Activated CD8-positive, alpha-beta memory T cell treated with anti-CD3 and anti-CD28 coated beads for 24 hours (primary cell): ENCODE data around the gene PPM1L.
"Not testable (repeated sequence)": the region's sequence is repeated elsewhere in the genome, so short reads cannot be mapped to it uniquely, and the experiment has no call there.

ENCODE experiments used
- DNase-seq: peaks from one replicate; pipeline ENCODE4 v3.0.0-alpha.2; 2020

PPM1L gene

DNA sequence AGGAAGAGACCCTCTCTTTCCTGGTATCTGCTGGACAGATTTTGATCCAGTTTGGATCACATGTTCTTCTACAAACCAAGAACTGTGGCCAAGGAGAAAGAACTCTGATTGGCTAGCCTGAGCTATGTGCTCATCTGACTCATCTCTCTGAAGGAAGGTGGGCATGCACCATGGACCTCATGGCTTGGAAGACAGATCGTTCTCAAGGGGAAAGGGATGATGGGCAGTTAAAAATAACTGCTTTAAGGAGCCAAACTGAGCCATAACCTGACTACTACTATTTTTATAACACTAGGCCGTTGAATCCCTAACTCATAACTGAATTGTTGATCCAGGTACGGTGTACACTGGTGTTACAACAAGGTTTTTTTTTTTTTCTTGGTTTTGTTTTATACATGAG is 236.7 kb downstream of the PPM1L start:
- no peak for DNase-seq

GRCh38 chr3:160996811-160997210 is 240.8 kb downstream of the PPM1L start:
- DNase-seq, result no peak

GRCh38 chr3:160998581-160998980 is 242.6 kb downstream of the PPM1L start:
- DNase-seq, result no peak

DNA sequence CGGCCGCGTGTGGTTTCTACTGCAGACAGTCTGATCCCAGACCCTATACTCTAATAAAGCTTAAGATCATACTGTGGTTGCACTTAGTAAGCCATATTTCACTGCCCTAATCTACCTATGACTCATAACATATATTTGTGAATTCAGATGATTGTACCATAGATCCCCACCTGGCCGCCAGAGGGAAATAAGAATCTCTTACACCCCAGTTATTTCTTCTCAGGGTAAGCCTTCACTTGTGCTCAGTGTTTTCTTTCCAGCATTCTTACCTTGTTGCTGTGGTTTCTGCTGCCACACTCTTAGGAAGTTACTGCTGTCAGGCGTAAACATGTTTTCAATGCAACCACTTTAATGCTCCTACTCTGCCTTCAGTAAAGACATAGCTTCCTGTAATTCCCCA is 243.2 kb downstream of the PPM1L start:
- no peak for DNase-seq

DNA sequence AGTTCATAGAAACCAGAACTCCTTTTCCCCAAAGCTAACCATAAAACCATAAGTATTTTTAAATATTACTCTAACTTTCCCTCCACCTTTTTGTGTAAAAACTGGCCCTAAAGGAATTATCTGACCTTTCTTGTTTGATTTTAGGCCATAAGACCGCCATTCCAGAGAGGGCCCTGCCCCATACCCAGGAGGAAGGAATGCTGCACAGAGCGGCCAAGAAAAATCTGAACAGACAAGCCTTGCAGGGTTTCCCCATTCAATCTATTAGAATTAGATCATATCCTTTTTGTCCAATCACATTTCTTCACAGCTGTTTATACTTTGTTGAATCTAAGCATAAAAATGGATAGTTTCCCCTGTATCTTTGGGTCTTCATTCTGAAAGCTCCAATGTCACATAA is 252.1 kb downstream of the PPM1L start:
- no peak for DNase-seq

DNA sequence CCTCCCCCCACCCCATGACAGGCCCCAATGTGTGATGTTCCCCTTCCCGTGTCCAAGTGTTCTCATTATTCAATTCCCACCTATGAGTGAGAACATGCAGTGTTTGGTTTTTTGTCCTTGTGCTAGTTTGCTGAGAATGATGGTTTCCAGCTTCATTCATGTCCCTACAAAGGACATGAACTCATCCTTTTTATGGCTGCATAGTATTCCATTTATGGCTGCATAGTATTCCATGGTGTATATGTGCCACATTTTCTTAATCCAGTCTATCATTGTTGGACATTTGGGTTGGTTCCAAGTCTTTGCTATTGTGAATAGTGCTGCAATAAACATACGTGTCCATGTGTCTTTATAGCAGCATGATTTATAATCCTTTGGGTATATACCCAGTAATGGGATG is 254.1 kb downstream of the PPM1L start:
- not testable (repeated sequence) for DNase-seq

DNA sequence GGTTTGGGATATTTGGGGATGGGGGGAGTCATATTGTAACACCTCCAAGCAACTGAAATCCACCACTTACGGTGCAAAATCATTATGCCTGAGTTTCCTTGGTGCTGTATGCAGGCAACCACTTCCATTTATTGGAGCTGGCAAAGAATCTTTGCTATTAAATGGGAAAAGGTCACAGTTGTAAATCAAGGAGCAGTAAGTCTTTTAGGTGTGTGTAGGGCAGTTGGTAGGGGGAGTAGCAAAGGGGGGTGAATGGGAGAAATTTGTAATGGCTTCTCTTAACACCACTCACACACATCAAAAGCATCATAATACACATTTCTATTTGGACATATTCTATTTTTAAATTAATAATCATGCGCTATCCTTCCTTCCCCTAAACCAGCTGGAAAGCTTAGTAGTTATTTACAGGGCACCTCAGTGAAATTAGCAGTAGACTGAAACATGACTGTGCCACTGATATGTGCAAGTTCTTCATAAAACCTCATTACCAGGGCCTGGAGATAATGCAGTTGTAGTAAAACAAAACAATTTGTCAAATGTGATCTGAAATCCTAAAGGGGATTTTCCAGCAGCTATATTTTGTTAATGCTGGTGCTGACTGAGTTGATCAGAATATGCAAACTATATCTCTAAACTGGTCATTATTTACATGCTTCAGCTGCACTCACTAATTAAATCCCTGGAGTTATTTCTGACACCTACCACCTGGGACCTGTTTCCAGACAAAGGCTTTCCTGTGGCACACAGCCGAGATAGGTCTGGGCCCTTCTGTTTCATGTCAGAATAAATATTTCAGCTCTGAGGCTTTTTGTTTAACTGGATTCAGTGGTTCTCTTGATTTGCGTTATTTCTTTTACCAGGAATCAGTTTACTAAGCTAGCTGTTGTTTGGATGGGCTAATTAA is 259.1 kb downstream of the PPM1L start:
- no peak for DNase-seq

DNA sequence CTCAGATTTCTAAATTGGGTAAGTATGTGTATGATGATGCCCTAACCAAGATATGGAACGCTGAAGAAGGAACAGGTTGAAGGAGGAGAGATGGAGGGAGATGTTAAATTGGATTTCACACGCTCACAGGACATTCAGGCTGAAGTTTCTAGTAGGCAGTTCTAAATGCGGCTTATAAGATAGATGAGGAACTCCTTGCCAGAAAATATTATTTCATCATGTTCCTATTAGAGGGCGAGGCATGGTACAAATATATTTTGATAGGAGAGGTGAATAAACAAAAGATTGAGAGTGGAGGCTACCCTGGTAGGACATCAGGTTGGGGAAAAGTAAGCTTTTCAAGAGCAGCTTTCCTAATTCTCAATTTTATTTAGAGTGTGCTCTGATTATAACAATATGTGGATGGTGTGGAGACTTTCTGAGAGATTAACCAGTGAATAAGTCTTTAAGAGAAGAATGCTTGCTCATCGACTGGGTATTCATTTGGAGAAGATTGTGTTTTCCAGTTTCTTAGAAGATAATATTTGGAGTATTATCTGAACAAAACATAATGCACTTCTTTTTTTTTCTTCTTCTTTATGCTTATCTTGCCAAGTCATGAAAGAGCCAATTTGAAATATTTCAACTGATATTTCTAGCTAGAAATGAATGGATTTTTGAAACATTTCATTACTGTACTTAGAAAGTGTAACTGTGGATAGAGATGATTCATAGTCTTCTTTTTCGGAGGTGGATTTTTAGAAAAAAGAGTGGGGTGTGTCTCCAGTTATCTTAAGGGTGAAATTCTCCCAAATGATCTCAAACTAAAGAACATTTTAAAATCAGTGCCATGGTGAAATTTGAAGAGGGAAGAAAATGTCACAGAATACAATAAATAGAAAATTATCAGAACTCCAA is 260.6 kb downstream of the PPM1L start:
- DNase-seq, result no peak

- no peak for DNase-seq
Observed at GRCh38 chr3:161017971-161018370, 261.9 kb downstream of the PPM1L start.

- DNase-seq, result no peak
Observed at GRCh38 chr3:161020256-161020655, 264.2 kb downstream of the PPM1L start.

DNA sequence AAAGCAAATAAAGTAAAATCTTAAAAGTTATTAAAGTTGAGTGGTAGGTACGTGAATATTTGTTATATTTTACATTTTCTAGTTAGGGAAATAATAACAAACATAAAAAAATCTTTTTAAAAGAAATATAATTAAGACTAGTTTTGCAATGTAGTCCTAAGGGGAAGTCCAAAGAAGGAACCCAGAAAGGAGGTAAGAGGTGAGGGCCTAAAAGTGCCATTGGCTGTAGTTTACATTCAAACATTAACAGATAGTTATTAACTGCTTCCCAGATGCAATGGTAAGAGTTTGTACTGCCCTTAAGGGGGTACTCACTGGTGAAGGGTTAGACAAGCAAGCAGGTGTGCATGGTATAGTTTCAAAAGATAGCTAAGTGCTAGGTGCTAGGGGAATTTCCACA is 269.9 kb downstream of the PPM1L start:
- no peak for DNase-seq

DNA sequence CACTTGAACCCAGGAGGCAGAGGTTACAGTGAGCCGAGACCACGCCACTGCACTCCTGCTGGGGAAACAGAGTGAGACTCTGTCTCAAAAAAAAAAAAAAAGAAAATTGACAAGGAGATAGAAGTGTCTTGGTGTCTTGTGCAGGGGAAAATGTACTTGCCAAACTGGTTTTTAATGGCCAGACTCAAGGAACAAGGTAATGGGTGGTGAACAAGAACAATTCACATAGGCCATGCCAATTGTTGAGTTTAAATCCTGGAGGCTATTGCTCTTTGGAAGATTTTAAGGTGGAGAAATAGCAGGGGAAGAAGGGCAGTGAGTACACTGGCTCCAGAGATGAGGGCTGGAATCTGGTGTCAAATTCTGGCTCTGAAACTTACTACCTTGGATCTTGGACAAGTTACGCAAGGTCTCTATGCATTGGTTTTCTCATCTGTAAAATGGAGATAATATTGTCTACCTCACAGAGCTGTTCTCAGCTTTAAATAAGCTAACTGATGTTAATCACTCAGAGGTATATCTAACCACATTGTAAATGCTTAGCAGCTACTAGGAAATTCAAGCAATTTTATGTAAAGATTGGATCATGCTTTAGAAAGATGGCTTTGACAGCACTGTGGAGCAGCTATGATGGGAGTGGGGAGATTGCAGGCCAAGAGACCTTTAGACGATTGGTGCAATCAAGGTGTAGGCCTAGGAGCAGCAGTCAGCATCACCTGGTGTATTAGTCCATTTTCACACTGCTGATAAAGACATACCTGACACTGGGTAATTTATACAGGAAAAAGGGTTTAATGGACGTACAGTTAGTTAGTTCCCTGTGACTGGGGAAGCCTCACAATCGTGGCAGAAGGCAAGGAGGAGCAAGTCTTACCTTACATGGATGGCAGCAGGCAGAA is 270.8 kb downstream of the PPM1L start:
- DNase-seq, result no peak

GRCh38 chr3:161028555-161029153 is 272.6 kb downstream of the PPM1L start:
- no peak for DNase-seq

- DNase-seq, result no peak
Observed at GRCh38 chr3:161031134-161031533, 275.1 kb downstream of the PPM1L start.

DNA sequence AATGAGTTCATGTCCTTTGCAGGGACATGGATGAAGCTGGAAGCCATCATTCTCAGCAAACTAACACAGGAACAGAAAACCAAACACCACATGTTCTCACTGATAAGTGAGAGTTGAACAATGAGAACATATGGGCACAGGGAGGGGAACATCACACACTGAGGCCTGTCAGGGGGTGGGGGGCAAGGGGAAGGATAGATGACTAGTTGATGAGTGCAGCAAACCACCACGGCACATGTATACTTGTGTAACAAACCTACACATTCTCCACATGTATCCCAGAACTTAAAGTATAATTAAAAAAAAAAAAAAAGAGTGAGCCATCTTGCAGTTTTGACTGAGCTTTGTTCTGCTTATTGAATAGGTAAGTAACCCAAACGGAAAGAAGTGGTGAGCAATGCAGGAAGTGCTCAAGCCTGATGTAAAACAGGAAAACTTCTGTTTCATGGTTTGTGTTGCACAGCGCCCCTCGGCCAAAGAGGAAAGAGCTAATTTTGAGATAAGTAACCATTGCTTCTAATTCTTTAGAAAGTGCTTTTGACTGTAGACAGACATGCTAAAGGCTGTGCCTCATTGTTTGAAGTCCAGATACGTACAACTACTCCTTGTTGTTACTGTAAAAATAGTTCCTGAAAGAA is 279.0 kb downstream of the PPM1L start:
- not testable (repeated sequence) for DNase-seq

DNA sequence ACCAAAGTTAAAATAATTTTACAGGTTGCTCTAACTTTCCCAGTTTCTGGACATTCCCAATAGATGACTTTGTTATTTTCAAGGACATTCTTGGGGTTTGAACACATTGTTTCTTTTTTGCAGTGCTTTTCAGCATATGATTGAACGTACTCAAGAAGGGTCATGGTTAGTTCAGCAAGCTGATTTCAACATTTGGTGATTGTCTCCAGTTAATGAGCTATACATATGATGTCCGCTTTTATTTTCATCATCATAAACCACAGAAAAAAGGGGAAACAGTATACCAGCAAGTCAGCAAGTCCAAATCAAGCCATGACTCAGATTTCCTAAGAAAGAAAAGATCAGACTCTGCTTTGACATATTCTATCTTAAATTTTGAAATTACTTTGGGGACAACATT is 279.7 kb downstream of the PPM1L start:
- no peak for DNase-seq

- no peak for DNase-seq
Observed at GRCh38 chr3:161038725-161039124, 282.7 kb downstream of the PPM1L start.

- no peak for DNase-seq
Observed at GRCh38 chr3:161042023-161042501, 286.0 kb downstream of the PPM1L start.

DNA sequence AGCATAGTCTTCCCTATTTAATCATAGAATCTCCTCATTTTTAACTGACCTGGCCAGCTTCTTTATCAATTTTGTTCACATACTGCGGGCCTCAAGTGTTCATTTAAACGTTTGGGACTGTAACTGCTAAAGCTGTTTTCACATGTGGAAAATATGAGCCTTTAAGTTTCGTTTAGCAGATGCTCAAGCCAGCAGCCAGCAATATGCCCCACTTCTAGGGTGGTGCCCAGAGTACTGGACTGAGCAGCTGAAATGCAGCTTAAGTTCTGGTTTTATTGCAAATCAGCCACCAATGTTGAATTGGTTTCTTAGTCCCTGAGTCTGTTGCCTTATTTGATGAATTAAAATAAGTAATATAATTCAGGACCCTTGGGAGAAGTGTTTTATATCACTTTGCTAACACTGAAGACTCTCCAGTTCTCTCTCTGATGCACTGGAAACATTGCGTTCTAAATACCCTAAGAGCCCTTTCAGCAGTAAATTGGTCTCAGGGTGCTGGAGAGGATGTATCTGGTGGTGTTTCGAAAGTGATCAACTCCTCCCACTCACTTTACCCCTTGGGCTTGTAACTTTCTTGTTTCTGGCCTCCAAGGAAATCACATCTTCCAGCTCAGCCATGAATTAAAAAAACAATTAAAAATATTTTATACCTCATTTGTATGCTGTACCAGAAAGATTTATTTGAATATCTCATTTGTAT is 287.5 kb downstream of the PPM1L start:
- no peak for DNase-seq

DNA sequence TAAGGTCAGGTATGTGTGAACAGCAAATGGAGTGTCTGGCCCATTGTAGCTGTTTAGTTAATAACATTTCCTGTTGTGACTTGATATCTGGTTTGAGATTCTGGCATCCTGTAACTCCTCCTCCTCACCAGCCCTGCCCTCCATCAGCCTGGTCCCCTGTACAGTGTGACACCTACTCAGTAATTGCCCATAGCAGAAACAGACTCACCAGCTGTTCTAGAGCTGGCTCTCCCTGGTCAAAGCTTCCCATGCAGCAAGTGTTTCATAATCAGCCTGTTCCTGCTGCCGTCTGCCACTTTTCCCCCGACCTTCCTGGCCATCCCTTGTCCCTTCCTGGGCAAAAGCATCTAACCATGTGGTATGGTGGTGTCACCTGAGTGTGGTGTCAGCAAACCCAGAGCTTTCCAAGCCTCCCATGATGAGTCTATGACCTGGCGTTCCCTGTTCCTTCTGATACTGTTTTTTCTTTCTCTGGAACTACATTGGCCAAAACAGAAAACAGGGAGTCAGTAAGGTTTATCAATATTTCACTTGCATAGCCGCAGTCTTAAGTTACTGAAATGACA is 293.7 kb downstream of the PPM1L start:
- no peak for DNase-seq

GRCh38 chr3:161050935-161051334 is 294.9 kb downstream of the PPM1L start:
- no peak for DNase-seq
